Spinal cord (tissue), 10 donors: Measurements from ENCODE around the gene KCNRG. TPM values are rescaled to one million over a fixed set of nuclear protein-coding genes. Genes with fewer than 3 reads are reported as not detected.

Experiments
- DNase-seq, 6 donors: peaks; one replicate each; pipeline versions ENCODE4 v3.0.0 to v3.0.0-alpha.2; 2013 to 2015; ENCODE audit warnings: low spot score in 6 of 6, low read depth in 4 of 6
- H3K27ac ChIP-seq: one replicate; pipeline ENCODE4 v1.5.1; 2013; ENCODE audit warnings: low read depth, low read length, control low read depth
- H3K27me3 ChIP-seq: one replicate; pipeline ENCODE4 v1.6.1; 2013; ENCODE audit warnings: low read length; ENCODE audit not compliant: control insufficient read depth, insufficient read depth
- H3K36me3 ChIP-seq: one replicate; pipeline ENCODE4 v1.6.1; 2013; ENCODE audit warnings: low read length; ENCODE audit not compliant: control insufficient read depth, insufficient read depth
- H3K4me1 ChIP-seq: one replicate; pipeline ENCODE4 v1.6.1; 2013; ENCODE audit warnings: low read length; ENCODE audit not compliant: control insufficient read depth, insufficient read depth
- H3K4me3 ChIP-seq: one replicate; pipeline ENCODE4 v1.5.1; 2013; ENCODE audit warnings: low read depth, low read length, control low read depth
- H3K9me3 ChIP-seq: one replicate; pipeline ENCODE4 v1.6.1; 2013; ENCODE audit warnings: low read length; ENCODE audit not compliant: control insufficient read depth, insufficient read depth
- WGBS: methylation state at CpG from one replicate; pipeline ENCODE4 v1.1.5; 2013; ENCODE audit warnings: missing lambda C conversion rate; ENCODE audit not compliant: insufficient coverage; 5-methylcytosine and 5-hydroxymethylcytosine counted together
- polyA plus RNA-seq, 2 donors: library from polyadenylated mRNA; unstranded; fragments of 120-200 nt; gene quantifications; one replicate each; pipeline ENCODE4 v1.2.1, GENCODE V29; 2013; ENCODE audit not compliant: insufficient read length in 2 of 2
- total RNA-seq, 2 donors: library from RNA; depleted of rRNA in 1 of 2; stranded (reverse); fragments of 120-200 nt in 1 of 2; fragments of >200 nt in 1 of 2; gene quantifications; one replicate each; pipeline versions ENCODE4 v1.2.3 to v1.2.4, GENCODE V29; 2013 to 2014
- donor health status: healthy.

The KCNRG gene
- total and polyA plus RNA-seq, 4 donors = 1.9 to 7.5 (median 3.4) TPM

DNA sequence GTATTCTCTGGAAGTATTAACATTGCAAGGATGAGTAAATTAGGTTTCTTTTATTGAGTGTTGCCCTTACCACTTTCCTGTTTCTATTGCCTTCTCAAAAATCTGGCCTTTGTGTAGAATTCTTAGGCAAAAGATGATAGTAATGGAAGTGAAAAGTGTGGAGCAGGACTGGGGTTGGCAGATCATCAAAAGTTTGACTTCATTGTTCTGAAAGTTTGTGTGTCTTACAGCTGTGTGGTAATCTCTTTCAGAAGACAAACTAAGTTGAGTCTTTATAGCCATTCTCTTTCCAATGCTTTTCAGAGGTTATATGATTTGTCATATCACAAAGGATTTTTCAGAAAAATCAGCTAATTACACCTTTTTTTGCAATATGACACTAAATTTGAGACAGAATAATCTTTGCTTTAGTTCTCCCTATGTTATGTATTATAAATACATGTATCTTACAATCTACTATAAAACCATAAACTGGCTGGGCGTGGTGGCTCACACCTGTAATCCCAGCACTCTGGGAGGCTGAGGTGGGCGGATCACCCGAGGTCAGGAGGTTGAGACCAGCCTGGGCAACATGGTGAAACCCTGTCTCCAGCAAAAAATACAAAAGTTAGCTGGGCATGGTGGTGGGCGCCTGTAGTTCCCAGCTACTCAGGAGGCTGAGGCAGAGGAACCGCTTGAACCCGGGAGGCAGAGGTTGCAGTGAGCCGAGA is 8.7 kb upstream of the KCNRG start:
- Histone ChIP-seq H3K4me3 (no peak overlapping the region), H3K36me3 (peaks cover 23% of the 10 kb centered on the region), H3K27me3 (no peaks in the 10 kb centered on the region), H3K27ac (no peak overlapping the region), H3K9me3 (no peaks in the 10 kb centered on the region), H3K4me1 (no peaks in the 10 kb centered on the region)
- WGBS = 97% methylated on average over 5 of the region's 7 CpGs
- DNase-seq = no peak

DNA sequence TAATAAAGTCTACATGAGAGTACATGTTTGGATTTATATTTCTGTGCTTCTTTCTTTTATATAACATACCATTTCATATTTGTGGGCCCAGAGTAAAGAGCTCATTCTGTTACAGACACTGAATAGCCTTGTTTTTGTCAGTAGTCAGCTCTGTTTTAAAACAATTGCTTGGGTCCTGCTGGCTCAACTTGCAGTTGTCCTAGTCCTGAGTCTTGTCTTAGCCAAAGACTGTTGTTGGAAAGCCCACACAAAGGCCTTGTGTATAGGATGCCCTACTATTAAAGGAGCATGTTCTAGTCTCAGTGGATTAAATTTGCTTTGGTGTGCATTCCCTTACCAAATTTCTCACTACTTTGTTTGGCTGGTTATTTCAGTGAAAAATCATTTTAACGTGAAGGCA is 3.8 kb upstream of the KCNRG start:
- WGBS = no CpG with 5 or more reads among the region's 1 CpG
- H3K4me1 ChIP-seq = no peaks in the 10 kb centered on the region
- DNase-seq = peak in 1 of 6 donors; percentile 18
- peaks cover 17% of the 10 kb centered on the region for H3K36me3 ChIP-seq
- no peaks in the 10 kb centered on the region for H3K9me3 ChIP-seq
- no peaks in the 10 kb centered on the region for H3K27me3 ChIP-seq
- no peak overlapping the region for H3K4me3 ChIP-seq
- H3K27ac ChIP-seq = no peak overlapping the region

DNA sequence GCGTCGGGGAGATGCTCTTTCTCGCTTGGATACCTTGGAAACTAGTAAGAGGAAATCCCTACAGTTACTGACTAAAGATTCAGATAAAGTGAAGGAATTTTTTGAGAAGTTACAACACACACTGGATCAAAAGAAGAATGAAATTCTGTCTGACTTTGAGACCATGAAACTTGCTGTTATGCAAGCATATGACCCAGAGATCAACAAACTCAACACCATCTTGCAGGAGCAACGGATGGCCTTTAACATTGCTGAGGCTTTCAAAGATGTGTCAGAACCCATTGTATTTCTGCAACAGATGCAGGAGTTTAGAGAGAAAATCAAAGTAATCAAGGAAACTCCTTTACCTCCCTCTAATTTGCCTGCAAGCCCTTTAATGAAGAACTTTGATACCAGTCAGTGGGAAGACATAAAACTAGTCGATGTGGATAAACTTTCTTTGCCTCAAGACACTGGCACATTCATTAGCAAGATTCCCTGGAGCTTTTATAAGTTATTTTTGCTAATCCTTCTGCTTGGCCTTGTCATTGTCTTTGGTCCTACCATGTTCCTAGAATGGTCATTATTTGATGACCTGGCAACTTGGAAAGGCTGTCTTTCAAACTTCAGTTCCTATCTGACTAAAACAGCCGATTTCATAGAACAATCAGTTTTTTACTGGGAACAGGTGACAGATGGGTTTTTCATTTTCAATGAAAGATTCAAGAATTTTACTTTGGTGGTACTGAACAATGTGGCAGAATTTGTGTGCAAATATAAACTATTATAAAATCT is 2.7 kb upstream of the KCNRG start:
- Histone ChIP-seq H3K27me3 (no peaks in the 10 kb centered on the region), H3K36me3 (peaks cover 12% of the 10 kb centered on the region), H3K27ac (no peak overlapping the region), H3K4me3 (no peak overlapping the region), H3K9me3 (no peaks in the 10 kb centered on the region), H3K4me1 (no peaks in the 10 kb centered on the region)
- WGBS = 100% methylated on average over 1 of the region's 6 CpGs
- no peak for DNase-seq

DNA sequence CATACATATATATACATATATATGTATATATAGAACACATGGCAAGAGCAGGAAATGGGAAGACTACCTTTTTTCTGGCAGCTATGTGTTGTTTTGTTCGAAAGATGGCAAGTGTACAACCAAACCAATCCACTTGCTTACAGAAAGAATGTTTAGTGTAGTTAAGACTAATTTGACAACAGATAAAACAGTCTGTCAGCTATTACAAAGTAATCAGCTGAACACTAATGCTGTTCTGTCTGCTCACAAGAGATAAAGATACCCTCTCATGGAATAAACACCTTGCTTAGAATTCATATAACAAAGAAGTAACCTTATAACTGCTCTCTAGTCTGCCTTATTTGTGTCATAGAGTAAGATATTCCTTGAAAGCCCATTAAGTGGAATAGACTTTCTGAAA is 858 bp upstream of the KCNRG start:
- no peaks in the 10 kb centered on the region for H3K27me3 ChIP-seq
- no CpG with 5 or more reads among the region's 1 CpG for WGBS
- no peak overlapping the region for H3K27ac ChIP-seq
- H3K9me3 ChIP-seq = no peaks in the 10 kb centered on the region
- no peaks in the 10 kb centered on the region for H3K4me1 ChIP-seq
- DNase-seq = no peak
- no peak overlapping the region for H3K4me3 ChIP-seq
- peaks cover 12% of the 10 kb centered on the region for H3K36me3 ChIP-seq

DNA sequence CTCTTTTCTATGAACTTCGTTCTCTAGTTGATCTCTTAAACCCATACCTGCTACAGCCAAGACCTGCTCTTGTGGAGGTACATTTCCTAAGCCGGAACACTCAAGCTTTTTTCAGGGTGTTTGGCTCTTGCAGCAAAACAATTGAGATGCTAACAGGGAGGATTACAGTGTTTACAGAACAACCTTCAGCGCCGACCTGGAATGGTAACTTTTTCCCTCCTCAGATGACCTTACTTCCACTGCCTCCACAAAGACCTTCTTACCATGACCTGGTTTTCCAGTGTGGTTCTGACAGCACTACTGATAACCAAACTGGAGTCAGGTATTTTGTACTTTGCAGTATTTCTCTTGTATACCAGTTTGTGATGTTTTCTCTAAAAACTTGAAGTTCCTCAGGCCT is 506 bp downstream of the KCNRG start:
- Histone ChIP-seq H3K4me3 (no peak overlapping the region), H3K4me1 (no peaks in the 10 kb centered on the region), H3K27me3 (no peaks in the 10 kb centered on the region), H3K36me3 (peaks cover 13% of the 10 kb centered on the region), H3K27ac (no peak overlapping the region), H3K9me3 (no peaks in the 10 kb centered on the region)
- no peak for DNase-seq
- 60% methylated on average over 1 of the region's 4 CpGs for WGBS

DNA sequence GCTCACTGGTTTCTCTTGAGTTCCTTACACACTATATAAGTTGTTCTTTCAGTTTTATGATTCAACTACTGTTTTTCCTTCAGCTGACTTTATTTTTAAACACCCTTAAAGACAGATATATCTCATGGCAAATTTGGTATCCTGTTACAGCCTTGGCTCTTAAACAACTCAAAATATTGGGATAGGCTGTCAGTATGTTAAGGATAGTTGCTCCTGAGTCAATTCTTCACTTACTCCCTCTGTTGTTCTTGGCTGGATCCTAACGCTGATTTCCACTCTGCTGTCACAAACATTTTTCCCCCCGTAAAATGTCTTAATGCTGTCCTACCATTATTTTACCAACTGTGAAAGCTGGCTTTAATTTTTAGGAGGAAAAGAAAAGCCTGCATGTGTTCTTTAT is 1.2 kb downstream of the KCNRG start:
- no peaks in the 10 kb centered on the region for H3K4me1 ChIP-seq
- H3K36me3 ChIP-seq = peaks cover 19% of the 10 kb centered on the region
- H3K27ac ChIP-seq = no peak overlapping the region
- H3K27me3 ChIP-seq = no peaks in the 10 kb centered on the region
- H3K4me3 ChIP-seq = no peak overlapping the region
- WGBS = no CpG with 5 or more reads among the region's 2 CpGs
- no peaks in the 10 kb centered on the region for H3K9me3 ChIP-seq
- peak in 1 of 6 donors; percentile 24 for DNase-seq

DNA sequence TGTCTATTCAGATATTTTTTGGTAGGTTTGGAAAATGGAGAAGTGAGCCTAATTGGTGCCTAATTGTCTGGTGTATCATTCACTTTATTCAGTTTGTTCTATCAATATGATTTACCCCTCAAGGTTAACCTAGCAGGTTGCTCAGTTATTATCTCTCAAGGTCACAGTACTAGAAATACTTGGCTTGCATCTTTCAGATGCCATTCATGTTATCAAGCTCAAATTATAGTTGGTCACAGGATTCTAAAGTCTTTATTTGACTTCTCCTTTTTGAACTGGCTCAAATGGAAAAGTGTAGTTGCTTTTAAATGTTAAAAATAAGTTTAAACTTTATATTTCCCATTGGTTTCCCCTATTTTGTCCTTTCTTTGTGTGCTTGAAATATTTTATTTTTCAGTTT is 2.6 kb downstream of the KCNRG start:
- Histone ChIP-seq H3K36me3 (peaks cover 22% of the 10 kb centered on the region), H3K27ac (no peak overlapping the region), H3K9me3 (no peaks in the 10 kb centered on the region), H3K4me3 (no peak overlapping the region), H3K27me3 (no peaks in the 10 kb centered on the region), H3K4me1 (no peaks in the 10 kb centered on the region)
- no peak for DNase-seq

DNA sequence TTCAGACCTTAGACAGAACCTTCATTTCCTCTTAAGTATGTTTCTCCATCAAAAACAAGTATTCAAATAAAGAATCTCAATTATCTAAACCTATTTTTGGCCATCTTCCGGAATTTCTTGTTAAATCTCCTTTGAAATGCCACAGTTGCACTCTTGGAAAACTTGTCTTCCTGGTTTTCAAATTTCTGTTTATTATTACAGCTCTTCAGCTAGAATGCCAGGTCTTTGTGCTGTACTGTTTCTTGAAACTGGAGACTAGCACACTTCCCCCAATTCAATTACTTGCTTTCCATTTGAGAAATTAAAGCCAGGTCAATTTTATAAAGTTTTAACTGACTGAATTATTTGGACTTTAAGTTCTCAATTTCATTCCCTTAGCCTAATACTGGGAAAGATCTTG is 10.2 kb downstream of the KCNRG start:
- WGBS = 100% methylated on average over 1 of the region's 1 CpG
- peaks cover 9% of the 10 kb centered on the region for H3K36me3 ChIP-seq
- H3K27ac ChIP-seq = no peak overlapping the region
- H3K4me1 ChIP-seq = no peaks in the 10 kb centered on the region
- no peaks in the 10 kb centered on the region for H3K9me3 ChIP-seq
- H3K27me3 ChIP-seq = no peaks in the 10 kb centered on the region
- no peak for DNase-seq
- H3K4me3 ChIP-seq = no peak overlapping the region

DNA sequence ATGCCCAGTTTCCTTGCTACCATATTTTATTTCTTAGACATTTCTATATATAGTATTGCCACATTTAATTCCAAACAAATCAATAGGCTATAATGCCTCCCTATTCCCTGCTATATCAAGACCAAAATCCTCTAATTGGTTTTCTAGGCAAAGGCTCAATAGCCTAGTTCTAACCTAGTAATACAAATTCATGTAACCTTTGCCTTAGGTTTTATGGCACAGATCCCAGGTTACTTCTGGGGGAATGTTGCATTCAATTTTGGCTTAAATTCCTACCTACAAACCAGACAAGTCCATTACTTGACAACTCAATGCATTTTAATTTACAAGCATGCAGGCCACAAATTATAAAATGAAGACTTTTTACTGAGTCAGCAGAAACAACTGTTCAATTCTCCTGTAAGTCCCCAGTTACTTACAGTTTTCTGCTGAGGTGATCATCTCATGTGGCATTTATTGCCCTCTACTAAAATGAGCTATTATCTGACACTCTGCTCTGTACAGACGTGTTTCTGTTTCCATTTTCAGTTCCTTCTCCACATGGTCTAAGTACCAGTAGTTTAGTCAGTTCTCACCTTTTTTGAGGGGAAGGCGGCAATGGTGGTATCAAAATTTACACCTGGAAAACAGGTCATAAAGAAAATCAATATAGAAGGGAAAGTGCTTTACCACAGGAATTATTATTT is 11.7 kb downstream of the KCNRG start:
- DNase-seq = no peak
- no peak overlapping the region for H3K4me3 ChIP-seq
- WGBS = no CpG with 5 or more reads among the region's 2 CpGs

More for the DNA sequence above, 11.7 kb downstream of the KCNRG start:
- H3K9me3 ChIP-seq = no peaks in the 10 kb centered on the region
- H3K36me3 ChIP-seq = peaks cover 3% of the 10 kb centered on the region
- no peak overlapping the region for H3K27ac ChIP-seq
- no peaks in the 10 kb centered on the region for H3K27me3 ChIP-seq
- no peaks in the 10 kb centered on the region for H3K4me1 ChIP-seq
